Uterus (tissue), 2 donors: ENCODE measurements around the gene PSTPIP1.

ENCODE experiments used
- CTCF ChIP-seq, 4 experiments: fragments of 200-600 bp in 2 of 4; fragments of 450-650 bp in 2 of 4; sonication (generic) in 2 of 4; IDR thresholded peaks; one replicate each; pipeline ENCODE4 v1.5.1; 2016 to 2019; ENCODE audit warnings: antibody characterized with exemption in 4 of 4, mild to moderate bottlenecking in 2 of 4, moderate library complexity in 1 of 4
- POLR2A ChIP-seq, 2 donors: fragments of 450-650 bp; IDR thresholded peaks; one replicate each; pipeline ENCODE4 v1.6.1; 2016; ENCODE audit warnings: antibody characterized with exemption in 2 of 2, mild to moderate bottlenecking in 1 of 2, moderate library complexity in 1 of 2

GRCh38 chr15:77017761-77018720, 23.1 kb downstream of the PSTPIP1 start:
- TF ChIP-seq CTCF (IDR thresholded peaks at IDR 0.05) (no peak), POLR2A (IDR thresholded peaks at IDR 0.05) (no peak)
